ENCODE measurements around the gene TMPRSS7.
"Not testable (repeated sequence)": the region's sequence is repeated elsewhere in the genome, so short reads cannot be mapped to it uniquely, and the experiment has no call there.

The TMPRSS7 gene

GRCh38 chr3:112056451-112056929, 22.0 kb downstream of the TMPRSS7 start:
- no peaks in the 10 kb centered on the region for H3K4me1 ChIP-seq (ENCODE audit: low read length)
- H3K4me2 ChIP-seq (ENCODE audit: low read length) = no peak overlapping the region
- no peak overlapping the region for H3K27ac ChIP-seq (ENCODE audit: low read length)
- no peak overlapping the region for H3K4me3 ChIP-seq (ENCODE audit: low read length)
- no peak overlapping the region for H3K9ac ChIP-seq (ENCODE audit: low read length)
- H3K27me3 ChIP-seq (ENCODE audit: low read depth, low read length) = peaks cover 9% of the 10 kb centered on the region
- no peaks in the 10 kb centered on the region for H4K20me1 ChIP-seq (ENCODE audit: insufficient read depth, low read length)
- TF ChIP-seq EZH2phosphoT487 (IDR thresholded peaks at IDR 0.05; ENCODE audit: low read depth) = no peak
- TF ChIP-seq, protein P1, sequence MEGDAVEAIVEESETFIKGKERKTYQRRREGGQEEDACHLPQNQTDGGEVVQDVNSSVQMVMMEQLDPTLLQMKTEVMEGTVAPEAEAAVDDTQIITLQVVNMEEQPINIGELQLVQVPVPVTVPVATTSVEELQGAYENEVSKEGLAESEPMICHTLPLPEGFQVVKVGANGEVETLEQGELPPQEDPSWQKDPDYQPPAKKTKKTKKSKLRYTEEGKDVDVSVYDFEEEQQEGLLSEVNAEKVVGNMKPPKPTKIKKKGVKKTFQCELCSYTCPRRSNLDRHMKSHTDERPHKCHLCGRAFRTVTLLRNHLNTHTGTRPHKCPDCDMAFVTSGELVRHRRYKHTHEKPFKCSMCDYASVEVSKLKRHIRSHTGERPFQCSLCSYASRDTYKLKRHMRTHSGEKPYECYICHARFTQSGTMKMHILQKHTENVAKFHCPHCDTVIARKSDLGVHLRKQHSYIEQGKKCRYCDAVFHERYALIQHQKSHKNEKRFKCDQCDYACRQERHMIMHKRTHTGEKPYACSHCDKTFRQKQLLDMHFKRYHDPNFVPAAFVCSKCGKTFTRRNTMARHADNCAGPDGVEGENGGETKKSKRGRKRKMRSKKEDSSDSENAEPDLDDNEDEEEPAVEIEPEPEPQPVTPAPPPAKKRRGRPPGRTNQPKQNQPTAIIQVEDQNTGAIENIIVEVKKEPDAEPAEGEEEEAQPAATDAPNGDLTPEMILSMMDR (IDR thresholded peaks at IDR 0.05; ENCODE audit: low read depth, low read length) = no peak
- no peaks in the 10 kb centered on the region for H3K36me3 ChIP-seq (replicated peaks; ENCODE audit: low read depth, low read length)
- no peaks in the 10 kb centered on the region for H3K79me2 ChIP-seq (ENCODE audit: low read length)
- H3K9me3 ChIP-seq (ENCODE audit: insufficient read depth, low read length) = no peaks in the 10 kb centered on the region
- H2AFZ ChIP-seq (ENCODE audit: low read depth, low read length) = no peak overlapping the region

- H3K4me1 ChIP-seq (ENCODE audit: low read length) = no peaks in the 10 kb centered on the region
- no peak overlapping the region for H3K27ac ChIP-seq (ENCODE audit: low read length)
- H3K79me2 ChIP-seq (ENCODE audit: low read length) = no peaks in the 10 kb centered on the region
- H2AFZ ChIP-seq (ENCODE audit: low read depth, low read length) = no peak overlapping the region
- TF ChIP-seq EZH2phosphoT487 (IDR thresholded peaks at IDR 0.05; ENCODE audit: low read depth) = no peak
- TF ChIP-seq, protein P1 (IDR thresholded peaks at IDR 0.05; ENCODE audit: low read depth, low read length) = no peak
- no peak overlapping the region for H3K4me2 ChIP-seq (ENCODE audit: low read length)
- no peak overlapping the region for H3K4me3 ChIP-seq (ENCODE audit: low read length)
- H3K27me3 ChIP-seq (ENCODE audit: low read depth, low read length) = no peaks in the 10 kb centered on the region
- H3K9ac ChIP-seq (ENCODE audit: low read length) = no peak overlapping the region
- no peaks in the 10 kb centered on the region for H3K36me3 ChIP-seq (replicated peaks; ENCODE audit: low read depth, low read length)
- H4K20me1 ChIP-seq (ENCODE audit: insufficient read depth, low read length) = no peaks in the 10 kb centered on the region
- H3K9me3 ChIP-seq (ENCODE audit: insufficient read depth, low read length) = no peaks in the 10 kb centered on the region
Measured at GRCh38 chr3:112059497-112059896, 25.0 kb downstream of the TMPRSS7 start.

DNA sequence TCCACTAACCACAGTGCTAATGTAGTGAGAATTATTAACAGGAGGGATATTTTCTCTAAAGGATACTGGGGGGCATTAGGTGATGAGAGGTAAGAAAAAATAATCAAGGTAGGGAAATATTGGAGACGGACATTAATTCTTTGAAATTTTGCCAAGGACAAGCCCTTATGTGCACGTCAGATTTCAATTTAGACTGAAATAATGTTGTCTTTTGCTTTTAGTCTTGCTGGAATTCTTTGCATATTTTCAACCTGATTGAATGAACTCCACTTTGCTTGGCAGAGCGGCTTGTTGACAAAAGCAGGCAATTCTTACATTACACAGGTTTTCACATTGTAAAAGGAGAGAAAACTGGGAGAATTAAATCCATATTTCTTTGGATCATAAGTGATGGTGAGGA, 26.6 kb downstream of the TMPRSS7 start:
- no peak for TF ChIP-seq EZH2phosphoT487 (IDR thresholded peaks at IDR 0.05; ENCODE audit: low read depth)
- TF ChIP-seq, protein P1 (IDR thresholded peaks at IDR 0.05; ENCODE audit: low read depth, low read length) = no peak
- Histone ChIP-seq H3K27ac (ENCODE audit: low read length) (no peak overlapping the region), H3K9ac (ENCODE audit: low read length) (no peak overlapping the region), H2AFZ (ENCODE audit: low read depth, low read length) (no peak overlapping the region), H4K20me1 (ENCODE audit: insufficient read depth, low read length) (no peaks in the 10 kb centered on the region), H3K9me3 (ENCODE audit: insufficient read depth, low read length) (no peaks in the 10 kb centered on the region), H3K79me2 (ENCODE audit: low read length) (no peaks in the 10 kb centered on the region), H3K27me3 (ENCODE audit: low read depth, low read length) (no peaks in the 10 kb centered on the region), H3K36me3 (replicated peaks; ENCODE audit: low read depth, low read length) (no peaks in the 10 kb centered on the region), H3K4me3 (ENCODE audit: low read length) (no peak overlapping the region), H3K4me1 (ENCODE audit: low read length) (no peaks in the 10 kb centered on the region), H3K4me2 (ENCODE audit: low read length) (no peak overlapping the region)

DNA sequence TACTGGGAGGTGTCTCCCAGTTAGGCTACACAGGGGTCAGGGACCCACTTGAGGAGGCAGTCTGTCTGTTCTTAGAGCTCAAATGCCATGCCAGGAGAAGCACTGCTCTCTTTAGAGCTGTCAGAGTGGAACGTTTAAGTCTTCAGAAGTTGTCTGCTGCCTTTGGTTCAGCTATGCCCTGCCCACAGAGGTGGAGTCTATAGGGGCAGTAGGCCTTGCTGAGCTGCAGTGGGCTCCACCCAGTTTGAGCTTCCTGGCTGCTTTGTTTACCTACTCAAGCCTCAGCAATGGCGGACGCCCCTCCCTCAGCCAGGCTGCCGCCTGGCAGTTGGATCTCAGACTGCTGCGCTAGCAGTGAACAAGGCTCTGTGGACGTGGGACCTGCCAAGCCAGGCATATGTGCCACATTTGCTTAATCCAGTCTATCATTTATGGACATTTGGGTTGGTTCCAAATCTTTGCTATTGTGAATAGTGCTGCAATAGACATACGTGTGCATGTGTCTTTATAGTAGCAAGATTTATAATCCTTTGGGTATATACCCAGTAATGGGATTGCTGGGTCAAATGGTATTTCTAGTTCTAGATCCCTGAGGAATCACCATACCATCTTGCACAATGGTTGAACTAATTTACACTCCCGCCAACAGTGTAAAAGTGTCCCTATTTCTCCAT, 38.0 kb downstream of the TMPRSS7 start:
- H3K4me1 ChIP-seq (ENCODE audit: low read length); H3K9ac ChIP-seq (ENCODE audit: low read length); H3K79me2 ChIP-seq (ENCODE audit: low read length); H3K36me3 ChIP-seq (replicated peaks; ENCODE audit: low read depth, low read length); H3K4me2 ChIP-seq (ENCODE audit: low read length); H3K4me3 ChIP-seq (ENCODE audit: low read length); H2AFZ ChIP-seq (ENCODE audit: low read depth, low read length); H3K9me3 ChIP-seq (ENCODE audit: insufficient read depth, low read length); H4K20me1 ChIP-seq (ENCODE audit: insufficient read depth, low read length); H3K27me3 ChIP-seq (ENCODE audit: low read depth, low read length); H3K27ac ChIP-seq (ENCODE audit: low read length): not testable (repeated sequence)
